Subcutaneous adipose tissue (tissue), 4 donors: ENCODE results near the gene CACNA1H. TPM values are rescaled to one million over a fixed set of nuclear protein-coding genes. Genes with fewer than 3 reads are reported as not detected.

ENCODE experiments used
- total RNA-seq, 4 donors: library from RNA; depleted of rRNA; stranded (reverse); fragments of >200 nt; gene quantifications; one replicate each; pipeline ENCODE4 v1.1.0, GENCODE V29; 2016
- TF ChIP-seq, protein P1 (sequence below): fragments of 450-650 bp; IDR thresholded peaks from one replicate; pipeline ENCODE4 v1.5.1; 2016; ENCODE audit warnings: low read depth, mild to moderate bottlenecking, control low read depth, antibody characterized with exemption, moderate library complexity

CACNA1H gene
- total RNA-seq, 4 donors from 2014 or later: 0.51 to 13.9 (median 3.1) TPM

DNA sequence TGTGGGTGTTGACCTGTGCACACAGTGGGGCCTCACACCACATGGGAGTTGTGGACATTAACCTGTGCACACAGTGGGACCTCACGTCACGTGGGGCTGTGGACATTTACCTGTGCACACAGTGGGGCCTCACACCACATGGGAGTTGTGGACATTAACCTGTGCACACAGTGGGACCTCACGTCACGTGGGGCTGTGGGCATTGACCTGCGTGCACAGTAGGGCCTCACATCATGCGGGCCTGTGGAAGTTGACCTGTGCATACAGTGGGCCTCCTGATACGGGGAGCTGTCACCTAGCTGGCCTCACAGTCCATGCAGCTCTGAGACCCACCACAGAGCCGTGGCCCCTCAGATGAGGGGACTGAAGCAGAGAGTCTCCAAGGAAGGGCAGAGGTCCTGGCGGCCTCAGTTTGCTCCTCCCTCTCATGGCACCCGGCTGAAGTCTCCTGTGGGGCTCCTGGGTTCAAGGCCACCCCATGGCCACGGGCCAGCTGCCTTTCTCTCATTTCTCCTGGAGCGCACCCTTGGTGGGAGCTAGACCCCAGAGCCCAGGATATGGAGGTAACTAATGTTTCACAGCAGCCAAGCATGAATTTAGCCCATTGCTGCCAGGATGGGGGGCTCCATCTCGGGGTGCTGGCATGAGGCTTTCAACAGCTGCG lies 21.0 kb downstream of the CACNA1H start:
- TF ChIP-seq, protein P1, sequence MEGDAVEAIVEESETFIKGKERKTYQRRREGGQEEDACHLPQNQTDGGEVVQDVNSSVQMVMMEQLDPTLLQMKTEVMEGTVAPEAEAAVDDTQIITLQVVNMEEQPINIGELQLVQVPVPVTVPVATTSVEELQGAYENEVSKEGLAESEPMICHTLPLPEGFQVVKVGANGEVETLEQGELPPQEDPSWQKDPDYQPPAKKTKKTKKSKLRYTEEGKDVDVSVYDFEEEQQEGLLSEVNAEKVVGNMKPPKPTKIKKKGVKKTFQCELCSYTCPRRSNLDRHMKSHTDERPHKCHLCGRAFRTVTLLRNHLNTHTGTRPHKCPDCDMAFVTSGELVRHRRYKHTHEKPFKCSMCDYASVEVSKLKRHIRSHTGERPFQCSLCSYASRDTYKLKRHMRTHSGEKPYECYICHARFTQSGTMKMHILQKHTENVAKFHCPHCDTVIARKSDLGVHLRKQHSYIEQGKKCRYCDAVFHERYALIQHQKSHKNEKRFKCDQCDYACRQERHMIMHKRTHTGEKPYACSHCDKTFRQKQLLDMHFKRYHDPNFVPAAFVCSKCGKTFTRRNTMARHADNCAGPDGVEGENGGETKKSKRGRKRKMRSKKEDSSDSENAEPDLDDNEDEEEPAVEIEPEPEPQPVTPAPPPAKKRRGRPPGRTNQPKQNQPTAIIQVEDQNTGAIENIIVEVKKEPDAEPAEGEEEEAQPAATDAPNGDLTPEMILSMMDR: no peak

DNA sequence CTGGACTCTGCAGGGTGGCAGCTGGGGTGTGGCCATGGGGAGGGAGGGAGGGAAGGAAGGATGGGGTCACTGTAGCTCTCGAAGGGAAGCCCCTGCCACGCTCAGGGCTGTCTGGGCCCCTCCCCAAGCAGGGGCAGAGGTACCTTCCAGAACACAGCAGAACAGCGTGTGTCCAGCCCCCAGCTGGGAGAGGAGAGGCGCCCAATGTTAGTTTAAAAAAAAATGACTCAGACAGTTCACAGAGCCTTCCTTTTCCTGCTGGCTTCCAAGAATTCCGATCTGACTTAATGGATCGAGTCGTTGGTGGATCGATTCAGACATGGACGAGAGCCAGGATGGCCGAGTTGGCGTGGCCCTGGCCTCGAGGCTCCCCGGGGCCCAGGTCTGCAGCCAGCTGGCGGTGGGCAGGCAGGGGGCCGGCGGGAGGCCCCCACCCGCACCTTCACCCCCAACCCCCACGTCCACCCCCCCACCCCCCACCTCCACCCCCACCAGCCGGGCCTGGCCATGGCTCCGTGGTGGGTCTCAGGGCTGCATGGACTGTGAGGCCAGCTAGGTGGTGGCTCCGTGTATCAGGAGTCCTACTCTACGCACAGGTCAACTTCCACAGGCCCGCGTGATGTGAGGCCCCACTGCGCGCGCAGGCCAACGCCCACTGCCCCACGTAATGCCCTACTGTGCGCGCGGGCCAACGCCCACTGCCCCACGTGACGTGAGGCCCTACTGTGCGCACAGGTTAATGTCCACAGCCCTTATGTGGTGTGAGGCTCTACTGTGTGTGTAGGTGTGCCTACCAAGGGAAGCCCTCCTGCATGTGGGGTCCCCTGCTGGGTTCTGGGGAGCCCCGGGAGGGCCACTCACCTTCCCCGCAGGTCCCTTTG lies 21.8 kb downstream of the CACNA1H start:
- TF ChIP-seq, protein P1: no peak

DNA sequence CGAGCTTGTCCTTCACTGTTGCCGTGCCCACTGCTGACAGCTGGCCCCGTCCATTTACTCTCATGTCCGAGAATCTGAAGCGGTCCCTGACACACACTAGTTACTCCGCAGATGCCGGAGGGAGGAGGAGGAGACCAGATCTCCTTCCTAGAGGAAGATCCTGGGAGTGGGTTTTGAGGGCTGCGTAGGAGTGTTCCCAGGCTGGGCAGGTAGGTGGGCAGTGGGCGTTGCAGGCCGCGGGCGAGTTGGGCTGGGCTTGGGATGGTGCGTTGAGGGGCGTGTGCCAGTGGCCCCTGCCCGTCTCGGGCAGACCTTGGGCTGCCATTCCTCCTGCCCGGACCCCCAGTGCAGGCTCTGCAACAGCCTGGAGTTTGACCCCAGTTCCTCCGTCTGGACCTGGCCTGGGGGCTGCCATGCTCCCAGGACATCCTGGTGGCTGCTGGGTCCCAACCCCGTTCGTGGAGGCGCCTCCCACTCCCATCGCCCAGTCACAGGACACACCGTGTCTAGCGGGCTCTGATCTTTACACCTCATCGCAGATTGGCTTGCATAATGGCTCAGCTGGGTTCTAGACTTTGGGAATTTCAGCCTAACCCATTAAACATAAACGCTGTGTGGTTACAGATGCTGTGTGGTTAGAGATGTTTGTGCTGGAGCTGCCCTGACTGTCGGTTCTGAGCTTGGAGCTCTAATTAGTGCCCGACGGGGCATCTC lies 22.8 kb downstream of the CACNA1H start:
- TF ChIP-seq, protein P1: no peak

DNA sequence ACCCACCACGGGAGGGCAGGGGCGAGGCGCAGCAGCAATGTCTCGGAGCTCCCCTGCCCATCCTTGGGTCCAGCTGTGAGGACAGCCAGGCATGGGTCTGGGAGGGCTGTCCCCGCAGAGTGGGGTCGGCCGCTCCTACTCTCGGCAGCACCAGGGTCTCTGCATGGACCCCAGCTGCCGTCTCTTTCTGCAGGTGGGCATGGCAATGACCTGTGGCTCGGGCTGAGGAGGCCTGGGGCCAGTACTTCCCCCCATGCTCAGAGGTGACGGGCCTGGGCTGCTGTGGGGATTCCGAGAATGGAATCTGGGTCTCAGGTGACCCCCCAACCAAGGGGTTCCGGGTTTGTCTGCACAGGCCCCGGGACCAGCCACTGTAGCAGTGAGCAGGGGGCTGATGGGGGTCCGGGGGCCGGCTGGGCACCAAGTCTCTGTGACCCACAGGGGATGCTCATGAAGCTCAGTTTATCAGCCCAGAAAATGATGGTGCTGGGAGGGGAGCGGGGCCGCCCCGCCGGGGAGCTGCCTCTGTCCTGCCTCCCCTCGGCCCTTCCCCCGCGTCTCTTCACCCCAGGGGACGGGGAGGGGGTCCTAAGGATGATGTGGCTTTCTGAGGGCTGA lies 23.5 kb downstream of the CACNA1H start:
- TF ChIP-seq, protein P1: no peak

DNA sequence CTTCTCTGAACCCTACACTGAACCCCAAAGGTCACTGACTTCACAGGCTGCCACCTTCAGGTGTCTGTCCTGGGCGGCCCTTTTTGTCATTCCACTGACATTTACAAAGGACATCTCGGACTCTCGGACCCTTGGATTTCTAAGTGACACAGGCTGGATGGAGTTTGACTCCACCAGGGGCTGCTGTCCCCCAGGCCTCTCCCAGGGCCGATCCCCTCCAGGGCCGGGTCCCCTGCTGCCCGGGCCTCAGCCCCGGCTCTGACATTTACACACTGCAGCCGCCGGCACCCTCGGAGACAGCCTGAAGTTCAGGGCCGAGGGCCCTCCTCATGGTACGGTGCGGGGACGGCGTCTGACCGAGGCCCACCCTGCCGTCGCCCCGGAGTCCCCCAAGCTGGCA lies 24.1 kb downstream of the CACNA1H start:
- TF ChIP-seq, protein P1: no peak

DNA sequence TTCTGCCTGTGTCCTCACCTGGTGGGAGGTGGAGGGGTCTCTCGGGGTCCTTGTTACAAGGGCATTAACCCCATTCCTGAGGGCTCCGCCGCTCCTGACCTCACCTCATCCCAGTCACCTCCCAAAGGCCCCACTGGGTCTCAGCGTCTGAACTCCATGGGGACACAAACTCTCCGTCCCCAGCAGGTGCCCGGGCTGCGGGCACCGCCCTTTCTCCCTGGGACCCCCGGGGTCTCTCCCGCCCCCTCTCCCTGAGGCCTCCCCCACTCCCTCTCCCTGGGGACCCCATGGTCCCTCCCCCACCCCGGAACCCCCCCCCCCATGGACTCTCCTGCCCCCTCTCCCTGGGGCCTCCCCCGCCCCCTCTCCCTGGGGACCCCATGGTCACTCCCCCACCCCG lies 24.8 kb downstream of the CACNA1H start:
- TF ChIP-seq, protein P1: no peak
